Smooth muscle cell (in vitro differentiated cells): ENCODE measurements around the gene SNCG. TPM values are rescaled to one million over a fixed set of nuclear protein-coding genes. Genes with fewer than 3 reads are reported as not detected.
"Not testable (repeated sequence)": the region's sequence is repeated elsewhere in the genome, so short reads cannot be mapped to it uniquely, and the experiment has no call there.

Experiments
- DNase-seq: peaks from one replicate; lab custom pipeline; 2025; ENCODE audit not compliant: unreplicated experiment; lab: John Stamatoyannopoulos, UW
- H2AFZ ChIP-seq: fragments of 200-600 bp; sonication (generic); 2 replicates; pipeline ENCODE4 v1.6.0; 2016; ENCODE audit warnings: antibody characterized with exemption, low read depth, mild to moderate bottlenecking
- H3F3A ChIP-seq: fragments of 200-600 bp; sonication (generic); 2 replicates; pipeline ENCODE4 v1.6.0; 2017; ENCODE audit warnings: antibody characterized with exemption, low read depth
- H3K27ac ChIP-seq: fragments of 200-600 bp; sonication (generic); 2 replicates; pipeline ENCODE4 v1.5.1; 2016; ENCODE audit warnings: low read depth, mild to moderate bottlenecking
- H3K27me3 ChIP-seq: fragments of 200-600 bp; sonication (generic); 2 replicates; pipeline ENCODE4 v1.6.1; 2016; ENCODE audit warnings: low read depth, mild to moderate bottlenecking
- H3K36me3 ChIP-seq: fragments of 200-600 bp; sonication (generic); 2 replicates; pipeline ENCODE4 v1.5.1; 2016; ENCODE audit warnings: low read depth
- H3K4me1 ChIP-seq: fragments of 200-600 bp; sonication (generic); 2 replicates; pipeline ENCODE4 v1.5.1; 2016; ENCODE audit warnings: low read depth
- H3K4me2 ChIP-seq: fragments of 200-600 bp; sonication (generic); 2 replicates; pipeline ENCODE4 v1.6.0; 2016; ENCODE audit warnings: mild to moderate bottlenecking
- H3K4me3 ChIP-seq: fragments of 200-600 bp; sonication (generic); 2 replicates; pipeline ENCODE4 v1.5.1; 2016; ENCODE audit warnings: mild to moderate bottlenecking
- H3K79me2 ChIP-seq: fragments of 200-600 bp; sonication (generic); 2 replicates; pipeline ENCODE4 v1.6.0; 2016; ENCODE audit warnings: low read depth, mild to moderate bottlenecking
- H3K9ac ChIP-seq: fragments of 200-600 bp; sonication (generic); 2 replicates; pipeline ENCODE4 v1.6.0; 2016; ENCODE audit warnings: low read depth
- H3K9me3 ChIP-seq: fragments of 200-600 bp; sonication (generic); replicated peaks from 2 replicates; pipeline ENCODE4 v1.5.1; 2016; ENCODE audit warnings: low read depth
- H4K20me1 ChIP-seq: fragments of 200-600 bp; sonication (generic); 2 replicates; pipeline ENCODE4 v1.6.0; 2016; ENCODE audit warnings: low read depth
- WGBS: methylation state at CpG from one replicate; pipeline ENCODE4 v1.1.7; 2016; ENCODE audit warnings: low lambda C conversion rate; 5-methylcytosine and 5-hydroxymethylcytosine counted together
- polyA plus RNA-seq: library from polyadenylated mRNA; unstranded; fragments of >200 nt; fragmentation: Nextera tagmentation; extraction: Ambion mirVana; gene quantifications from 2 replicates; pipeline ENCODE4 v1.2.1, GENCODE V29; 2016
- total RNA-seq: library from RNA; depleted of rRNA; stranded (reverse); fragments of >200 nt; gene quantifications from 2 replicates; pipeline ENCODE4 v1.2.3, GENCODE V29; 2014
- TF ChIP-seq, protein P1 (sequence below): fragments of 200-600 bp; sonication (generic); IDR thresholded peaks from 2 replicates; pipeline ENCODE4 v1.5.1; 2017; ENCODE audit warnings: borderline replicate concordance, mild to moderate bottlenecking, antibody characterized with exemption; ENCODE audit not compliant: insufficient read depth, poor library complexity, severe bottlenecking

Gene SNCG
- total and polyA plus RNA-seq, 2 experiments from 2014 or later, result 2.3 to 6.7 TPM

GRCh38 chr10:86976362-86977056 lies 18.1 kb downstream of the SNCG start:
- TF ChIP-seq, protein P1, sequence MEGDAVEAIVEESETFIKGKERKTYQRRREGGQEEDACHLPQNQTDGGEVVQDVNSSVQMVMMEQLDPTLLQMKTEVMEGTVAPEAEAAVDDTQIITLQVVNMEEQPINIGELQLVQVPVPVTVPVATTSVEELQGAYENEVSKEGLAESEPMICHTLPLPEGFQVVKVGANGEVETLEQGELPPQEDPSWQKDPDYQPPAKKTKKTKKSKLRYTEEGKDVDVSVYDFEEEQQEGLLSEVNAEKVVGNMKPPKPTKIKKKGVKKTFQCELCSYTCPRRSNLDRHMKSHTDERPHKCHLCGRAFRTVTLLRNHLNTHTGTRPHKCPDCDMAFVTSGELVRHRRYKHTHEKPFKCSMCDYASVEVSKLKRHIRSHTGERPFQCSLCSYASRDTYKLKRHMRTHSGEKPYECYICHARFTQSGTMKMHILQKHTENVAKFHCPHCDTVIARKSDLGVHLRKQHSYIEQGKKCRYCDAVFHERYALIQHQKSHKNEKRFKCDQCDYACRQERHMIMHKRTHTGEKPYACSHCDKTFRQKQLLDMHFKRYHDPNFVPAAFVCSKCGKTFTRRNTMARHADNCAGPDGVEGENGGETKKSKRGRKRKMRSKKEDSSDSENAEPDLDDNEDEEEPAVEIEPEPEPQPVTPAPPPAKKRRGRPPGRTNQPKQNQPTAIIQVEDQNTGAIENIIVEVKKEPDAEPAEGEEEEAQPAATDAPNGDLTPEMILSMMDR, result no peak
- H3K27ac ChIP-seq, result no peak overlapping the region
- DNase-seq, result no peak
- H3K9me3 ChIP-seq, result no peaks in the 10 kb centered on the region
- no peak overlapping the region for H3K9ac ChIP-seq
- no peaks in the 10 kb centered on the region for H3K27me3 ChIP-seq
- H3K4me2 ChIP-seq, result no peak overlapping the region
- 95% methylated on average over 5 of the region's 5 CpGs for WGBS
- no peak overlapping the region for H2AFZ ChIP-seq
- no peak overlapping the region for H3K4me3 ChIP-seq
- H3F3A ChIP-seq, result peaks cover 20% of the 10 kb centered on the region
- H3K36me3 ChIP-seq, result no peaks in the 10 kb centered on the region
- H4K20me1 ChIP-seq, result no peaks in the 10 kb centered on the region
- H3K4me1 ChIP-seq, result peaks cover 10% of the 10 kb centered on the region
- H3K79me2 ChIP-seq, result no peaks in the 10 kb centered on the region

GRCh38 chr10:86978457-86978856 lies 20.1 kb downstream of the SNCG start:
- DNase-seq, H3K27ac ChIP-seq: not testable (repeated sequence)

GRCh38 chr10:86979296-86979818 lies 21.0 kb downstream of the SNCG start:
- 83% methylated on average over 4 of the region's 4 CpGs for WGBS
- DNase-seq, result no peak

More at GRCh38 chr10:86978457-86978856, 20.1 kb downstream of the SNCG start:
- not testable (repeated sequence) for H3K4me2 ChIP-seq, H3K9ac ChIP-seq, H3K4me1 ChIP-seq, H3K4me3 ChIP-seq, H2AFZ ChIP-seq, H4K20me1 ChIP-seq, H3K27me3 ChIP-seq, H3K79me2 ChIP-seq, H3K9me3 ChIP-seq, H3K36me3 ChIP-seq
- WGBS, result 62% methylated on average over 3 of the region's 3 CpGs
- H3F3A ChIP-seq, result peaks cover 13% of the 10 kb centered on the region

GRCh38 chr10:86979977-86980448 lies 21.6 kb downstream of the SNCG start:
- Histone ChIP-seq H3K4me3 (no peak overlapping the region), H3K79me2 (no peaks in the 10 kb centered on the region), H4K20me1 (no peaks in the 10 kb centered on the region), H3F3A (peaks cover 13% of the 10 kb centered on the region), H2AFZ (peak overlapping the region; percentile 37), H3K9ac (no peak overlapping the region), H3K4me2 (peak overlapping the region; percentile 67), H3K27me3 (no peaks in the 10 kb centered on the region), H3K36me3 (no peaks in the 10 kb centered on the region), H3K9me3 (no peaks in the 10 kb centered on the region), H3K27ac (peak overlapping the region; percentile 31), H3K4me1 (peaks cover 4% of the 10 kb centered on the region)
- TF ChIP-seq, protein P1, result no peak
- 54% methylated on average over 3 of the region's 3 CpGs for WGBS
- DNase-seq, result no peak

More at GRCh38 chr10:86979296-86979818, 21.0 kb downstream of the SNCG start:
- Histone ChIP-seq H3K4me2 (peak overlapping the region; percentile 67), H3K27ac (peak overlapping the region; percentile 31), H3F3A (peaks cover 13% of the 10 kb centered on the region), H3K4me1 (peaks cover 4% of the 10 kb centered on the region), H3K9ac (no peak overlapping the region), H3K9me3 (no peaks in the 10 kb centered on the region), H2AFZ (no peak overlapping the region), H3K36me3 (no peaks in the 10 kb centered on the region), H3K27me3 (no peaks in the 10 kb centered on the region), H3K4me3 (no peak overlapping the region), H4K20me1 (no peaks in the 10 kb centered on the region), H3K79me2 (no peaks in the 10 kb centered on the region)
- TF ChIP-seq, protein P1, result no peak

DNA sequence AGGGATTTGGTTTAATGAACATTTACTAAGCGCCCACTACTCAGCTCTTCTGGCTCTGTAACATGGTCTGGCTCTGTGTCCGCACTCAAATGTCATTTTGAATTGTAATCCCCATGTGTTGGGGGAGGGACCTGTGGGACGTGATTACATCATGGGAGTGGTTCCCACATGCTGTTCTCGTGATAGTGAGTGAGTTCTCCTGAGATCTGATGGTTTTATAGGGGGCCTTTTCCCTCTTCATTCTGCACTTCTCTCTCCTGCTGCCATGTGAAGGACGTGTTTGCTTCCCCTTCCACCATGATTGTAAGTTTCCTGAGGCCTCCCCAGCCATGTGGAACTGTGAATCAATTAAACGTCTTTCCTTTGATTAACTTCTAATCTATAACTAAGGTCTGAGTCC lies 22.6 kb downstream of the SNCG start:
- H3K9me3 ChIP-seq, DNase-seq, H2AFZ ChIP-seq, H3K79me2 ChIP-seq, H3K27me3 ChIP-seq, H3K4me1 ChIP-seq, H3K4me2 ChIP-seq, H3K4me3 ChIP-seq, H4K20me1 ChIP-seq, H3K27ac ChIP-seq, H3K9ac ChIP-seq, H3K36me3 ChIP-seq: not testable (repeated sequence)
- peaks cover 13% of the 10 kb centered on the region for H3F3A ChIP-seq
- WGBS, result 78% methylated on average over 6 of the region's 6 CpGs
